ENCODE data around the gene TMCO1. TPM values are rescaled to one million over a fixed set of nuclear protein-coding genes. Genes with fewer than 3 reads are reported as not detected.

Gene TMCO1
- total RNA-seq, 1 experiment from 2014 or later = 70.1 TPM

DNA sequence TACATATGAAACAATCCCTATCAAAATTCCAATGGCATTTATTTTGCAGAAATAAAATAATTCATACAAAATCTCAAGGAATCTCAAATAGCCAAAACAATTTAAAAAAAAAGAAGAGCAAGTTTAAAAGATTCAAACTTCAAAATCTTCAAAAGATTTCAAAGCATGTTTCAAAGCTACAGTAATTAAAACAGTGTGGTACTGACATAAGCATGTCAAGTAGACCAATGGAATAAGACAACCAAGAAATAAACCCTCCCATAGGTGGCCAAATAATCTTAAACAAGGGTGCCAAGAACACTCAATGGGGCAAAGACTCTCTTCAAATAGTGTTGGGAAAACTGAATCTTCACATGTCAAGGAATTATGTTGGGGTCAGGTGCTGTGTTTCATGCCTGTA is 30.7 kb upstream of the TMCO1 start:
- Histone ChIP-seq H4K91ac (ENCODE audit: insufficient read length, low read depth, low read length) (no peak overlapping the region), H3K79me2 (ENCODE audit: insufficient read depth, low read length) (no peaks in the 10 kb centered on the region), H2BK15ac (ENCODE audit: low read depth, low read length) (no peak overlapping the region), H3K56ac (ENCODE audit: insufficient read length, low read depth, low read length) (no peak overlapping the region), H3T11ph (ENCODE audit: low read length) (no peak overlapping the region), H3K27ac (ENCODE audit: insufficient read length, low read depth, low read length) (no peak overlapping the region), H2BK5ac (ENCODE audit: insufficient read length, low read length) (no peak overlapping the region), H2AFZ (ENCODE audit: low read length) (no peak overlapping the region), H3K23ac (ENCODE audit: insufficient read length, low read depth, low read length) (no peak overlapping the region), H2AK5ac (ENCODE audit: insufficient read length, low read length) (no peak overlapping the region), H2BK12ac (ENCODE audit: insufficient read length, low read depth, low read length) (no peak overlapping the region), H2BK120ac (ENCODE audit: low read depth, low read length, poor library complexity, severe bottlenecking) (no peak overlapping the region), H3K9ac (ENCODE audit: extremely low read depth, insufficient read length, low read length) (no peak overlapping the region), H3K23me2 (ENCODE audit: insufficient read length, low read depth, low read length, poor library complexity, severe bottlenecking) (no peaks in the 10 kb centered on the region), H3K4ac (ENCODE audit: low read depth, low read length) (no peak overlapping the region), H4K5ac (ENCODE audit: insufficient read length, low read depth, low read length) (no peak overlapping the region), H2BK20ac (ENCODE audit: low read depth, low read length, poor library complexity, severe bottlenecking) (no peak overlapping the region), H3K4me1 (ENCODE audit: insufficient read depth, low read length) (no peaks in the 10 kb centered on the region), H4K8ac (replicated peaks; ENCODE audit: insufficient read length, low read depth, low read length) (no peak overlapping the region), H3K18ac (ENCODE audit: insufficient read length, low read depth, low read length) (no peak overlapping the region), H3K14ac (ENCODE audit: insufficient read depth, low read length) (no peak overlapping the region), H3K4me2 (ENCODE audit: insufficient read depth, insufficient read length, low read length) (no peak overlapping the region), H4K20me1 (ENCODE audit: control insufficient read depth, insufficient read depth, insufficient read length) (no peaks in the 10 kb centered on the region), H3K79me1 (ENCODE audit: insufficient read depth, low read depth, low read length, poor library complexity, severe bottlenecking) (no peaks in the 10 kb centered on the region), H3K9me3 (ENCODE audit: control insufficient read depth, low read depth, low read length) (no peaks in the 10 kb centered on the region), H3K27me3 (ENCODE audit: insufficient read depth, low read length) (no peaks in the 10 kb centered on the region)
- no peak for DNase-seq
- H3K9me3 Mint-ChIP-seq = peaks cover 20 to 29% of the 10 kb centered on the region in 2 experiments
- no peaks in the 10 kb centered on the region for H3K4me1 Mint-ChIP-seq
- peaks cover 7% of the 10 kb centered on the region for H3K27me3 Mint-ChIP-seq (ENCODE audit: low read depth)
- TF ChIP-seq, protein P1, sequence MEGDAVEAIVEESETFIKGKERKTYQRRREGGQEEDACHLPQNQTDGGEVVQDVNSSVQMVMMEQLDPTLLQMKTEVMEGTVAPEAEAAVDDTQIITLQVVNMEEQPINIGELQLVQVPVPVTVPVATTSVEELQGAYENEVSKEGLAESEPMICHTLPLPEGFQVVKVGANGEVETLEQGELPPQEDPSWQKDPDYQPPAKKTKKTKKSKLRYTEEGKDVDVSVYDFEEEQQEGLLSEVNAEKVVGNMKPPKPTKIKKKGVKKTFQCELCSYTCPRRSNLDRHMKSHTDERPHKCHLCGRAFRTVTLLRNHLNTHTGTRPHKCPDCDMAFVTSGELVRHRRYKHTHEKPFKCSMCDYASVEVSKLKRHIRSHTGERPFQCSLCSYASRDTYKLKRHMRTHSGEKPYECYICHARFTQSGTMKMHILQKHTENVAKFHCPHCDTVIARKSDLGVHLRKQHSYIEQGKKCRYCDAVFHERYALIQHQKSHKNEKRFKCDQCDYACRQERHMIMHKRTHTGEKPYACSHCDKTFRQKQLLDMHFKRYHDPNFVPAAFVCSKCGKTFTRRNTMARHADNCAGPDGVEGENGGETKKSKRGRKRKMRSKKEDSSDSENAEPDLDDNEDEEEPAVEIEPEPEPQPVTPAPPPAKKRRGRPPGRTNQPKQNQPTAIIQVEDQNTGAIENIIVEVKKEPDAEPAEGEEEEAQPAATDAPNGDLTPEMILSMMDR (conservative IDR thresholded peaks at IDR 0.05) = no peak
- H3K27ac Mint-ChIP-seq = no peak overlapping the region
- no peak overlapping the region for H3K4me3 Mint-ChIP-seq
- H3K36me3 Mint-ChIP-seq (ENCODE audit: insufficient read depth in 1 of 3, low read depth in 3 of 3) = peaks cover 0 to 4% (median 0%) of the 10 kb centered on the region in 3 experiments; a peak in 2 of 7 replicates
